ENCODE results near the gene CBX1.
"Not testable (repeated sequence)": the region's sequence is repeated elsewhere in the genome, so short reads cannot be mapped to it uniquely, and the experiment has no call there.

The CBX1 gene

DNA sequence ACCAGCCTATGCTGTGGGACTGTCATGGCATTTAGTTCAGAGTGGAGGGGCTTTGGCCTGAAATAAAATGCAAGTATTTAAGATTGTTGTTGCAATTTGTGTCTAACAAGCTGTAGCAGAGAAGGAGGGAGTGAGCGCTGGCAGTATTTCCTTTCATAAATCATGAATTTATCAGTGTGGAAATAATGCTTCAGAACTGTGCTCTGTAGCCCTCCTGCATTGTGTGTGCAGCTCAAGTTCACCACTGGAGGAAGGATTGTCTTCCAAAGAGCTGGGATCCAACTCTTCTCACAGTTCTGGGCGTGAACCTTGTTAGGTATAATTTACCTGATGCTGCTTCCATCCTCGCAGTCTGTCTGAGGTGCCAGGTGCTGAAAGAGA lies 21.4 kb upstream of the CBX1 start:
- DNase-seq, result no peak

DNA sequence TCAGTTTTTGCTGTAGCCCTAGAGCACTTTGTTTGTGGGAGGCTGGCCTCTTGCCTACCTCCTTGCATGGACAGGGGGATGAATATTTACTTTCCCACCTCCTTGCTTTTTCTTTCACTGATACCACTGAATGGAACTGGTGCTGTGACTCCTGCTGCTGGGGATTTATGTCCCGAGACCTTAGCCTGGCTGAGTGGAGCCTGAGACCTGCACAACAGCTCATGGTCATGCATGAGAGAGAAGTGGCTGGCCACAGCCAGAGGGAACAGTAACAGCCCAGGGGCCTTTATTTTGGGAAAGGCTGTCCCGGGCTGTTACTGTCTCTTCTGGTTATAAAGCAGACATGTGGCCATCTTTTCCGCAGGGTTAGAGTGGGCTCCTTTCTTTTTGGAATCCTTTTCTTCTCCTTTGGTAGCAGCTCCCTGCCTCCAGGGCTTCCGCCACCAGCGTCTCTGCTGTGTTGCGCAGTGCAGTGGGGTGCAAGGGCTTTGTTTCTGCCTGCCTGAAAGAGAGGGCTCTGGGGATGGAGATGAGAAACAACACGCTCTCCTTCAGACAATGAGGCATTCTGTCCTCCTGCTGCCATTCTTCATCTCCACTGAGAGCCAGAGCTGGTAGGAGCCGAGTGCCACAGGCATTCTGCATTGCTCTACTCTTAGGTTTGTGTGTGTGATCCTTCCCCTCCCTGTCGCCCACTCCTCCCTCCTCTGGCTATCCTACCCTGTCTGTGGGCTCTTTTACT lies 20.8 kb upstream of the CBX1 start:
- DNase-seq, result no peak

DNA sequence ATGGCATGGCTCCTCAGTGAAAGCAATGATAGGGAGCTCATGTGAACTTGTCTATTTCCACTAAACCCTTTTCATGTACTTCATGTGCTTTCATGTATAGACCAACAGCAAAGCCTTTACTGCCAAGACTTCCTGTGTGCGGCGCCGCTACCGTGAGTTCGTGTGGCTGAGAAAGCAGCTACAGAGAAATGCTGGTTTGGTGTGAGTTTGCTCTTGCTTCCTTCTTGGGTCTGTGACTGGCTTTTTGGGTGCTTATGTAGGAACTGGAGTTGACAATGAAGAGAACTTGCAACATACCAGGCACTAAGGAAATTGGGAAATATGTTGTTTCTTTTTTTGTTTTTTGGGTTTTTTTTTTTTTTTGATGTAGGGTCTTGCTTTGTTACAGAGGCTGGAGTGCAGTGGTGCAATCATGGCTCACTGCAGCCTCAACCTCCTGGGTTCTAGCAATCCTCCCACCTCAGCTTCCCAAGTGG lies 12.0 kb upstream of the CBX1 start:
- DNase-seq, result peak; percentile 78 to 84

DNA sequence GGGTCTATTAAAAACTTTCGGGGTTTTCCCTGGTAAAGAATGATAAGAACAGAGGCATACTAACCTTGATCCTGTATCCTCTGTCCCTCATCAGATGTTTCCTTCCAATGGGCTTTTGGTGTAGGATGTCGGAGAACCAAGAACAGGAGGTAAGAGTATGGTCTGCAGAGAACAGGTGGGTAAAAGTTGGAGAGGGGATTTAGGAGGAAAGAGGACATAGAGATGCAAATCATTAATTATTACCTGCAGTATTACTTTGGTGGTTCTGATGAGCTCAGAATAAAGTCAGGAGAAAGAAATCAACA lies 10.6 kb upstream of the CBX1 start:
- no peak for DNase-seq

- DNase-seq, result peak; percentile 14 to 43
Observed at GRCh38 chr17:48110761-48111160, 9.5 kb upstream of the CBX1 start.

DNA sequence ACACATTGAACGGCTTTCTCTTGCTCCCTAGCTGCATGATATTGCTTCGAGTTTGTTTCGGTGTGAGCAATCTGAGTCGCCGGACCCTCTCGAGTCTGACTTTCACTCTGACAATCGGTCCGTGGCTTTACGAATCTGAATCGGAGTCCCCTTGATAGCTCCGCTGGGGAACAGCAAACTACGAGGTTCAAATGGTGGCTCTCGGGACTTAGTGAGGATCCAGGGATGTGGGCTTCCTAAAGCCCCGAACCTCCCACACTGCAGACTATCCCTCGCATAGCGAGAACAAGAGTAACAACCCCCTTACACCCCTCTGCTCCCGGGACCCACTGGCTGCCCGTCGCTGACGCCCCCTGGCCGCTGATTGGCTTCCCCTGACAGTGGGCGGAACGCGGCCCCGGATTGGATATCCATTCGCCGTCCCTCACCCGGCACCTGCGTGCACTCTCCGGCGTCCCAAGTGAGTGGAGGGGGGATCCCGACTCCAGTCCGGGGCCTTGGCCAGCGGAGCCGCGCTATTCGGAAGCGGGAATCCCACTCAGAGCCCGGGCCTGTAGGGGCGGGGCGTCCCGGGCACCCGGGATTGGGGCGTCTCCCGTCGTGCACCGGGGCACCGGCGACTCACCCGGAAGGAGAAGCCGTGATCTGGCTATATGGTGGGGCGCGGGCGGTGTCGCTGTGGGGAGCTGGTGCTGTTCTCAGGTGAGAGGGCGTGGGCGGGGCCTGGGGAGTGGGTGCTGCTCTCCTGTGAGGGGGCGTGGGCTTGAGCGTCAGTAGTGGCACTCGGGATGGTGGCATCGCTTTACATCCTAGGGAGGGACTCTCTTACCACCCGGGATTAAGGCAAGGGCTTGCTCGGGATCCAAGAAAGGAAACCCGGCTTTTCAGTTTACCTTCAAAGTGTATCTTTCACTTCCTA lies 6.1 kb upstream of the CBX1 start, which contains the start of gene SNX11:
SNX11 (plus strand) TSS at position 630 of the 919 bp plus-strand sequence. CDS start 4,278 bp downstream, outside the sequence.
- peak; percentile 82 to 84 for DNase-seq

- no peak for DNase-seq
Observed at GRCh38 chr17:48106802-48107136, 5.5 kb upstream of the CBX1 start.

DNA sequence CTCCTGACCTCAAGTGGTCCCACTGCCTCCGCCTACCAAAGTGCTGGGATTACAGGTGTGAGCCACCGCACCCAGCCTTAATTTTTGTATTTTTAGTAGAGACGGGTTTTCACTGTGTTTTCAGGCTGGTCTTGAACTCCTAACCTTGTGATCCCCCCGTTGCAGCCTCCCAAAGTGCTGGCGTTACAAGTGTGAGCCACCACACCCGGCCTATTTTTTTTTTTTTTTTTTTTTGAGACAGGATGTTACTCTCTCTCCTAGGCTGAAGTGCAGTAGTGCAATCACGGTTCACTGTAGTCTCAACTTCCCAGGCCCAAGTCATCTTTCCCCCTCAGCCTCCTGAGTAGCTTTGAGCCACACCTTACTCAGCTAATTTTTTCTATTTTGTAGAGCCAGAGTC lies 3.2 kb upstream of the CBX1 start:
- no peak for DNase-seq

DNA sequence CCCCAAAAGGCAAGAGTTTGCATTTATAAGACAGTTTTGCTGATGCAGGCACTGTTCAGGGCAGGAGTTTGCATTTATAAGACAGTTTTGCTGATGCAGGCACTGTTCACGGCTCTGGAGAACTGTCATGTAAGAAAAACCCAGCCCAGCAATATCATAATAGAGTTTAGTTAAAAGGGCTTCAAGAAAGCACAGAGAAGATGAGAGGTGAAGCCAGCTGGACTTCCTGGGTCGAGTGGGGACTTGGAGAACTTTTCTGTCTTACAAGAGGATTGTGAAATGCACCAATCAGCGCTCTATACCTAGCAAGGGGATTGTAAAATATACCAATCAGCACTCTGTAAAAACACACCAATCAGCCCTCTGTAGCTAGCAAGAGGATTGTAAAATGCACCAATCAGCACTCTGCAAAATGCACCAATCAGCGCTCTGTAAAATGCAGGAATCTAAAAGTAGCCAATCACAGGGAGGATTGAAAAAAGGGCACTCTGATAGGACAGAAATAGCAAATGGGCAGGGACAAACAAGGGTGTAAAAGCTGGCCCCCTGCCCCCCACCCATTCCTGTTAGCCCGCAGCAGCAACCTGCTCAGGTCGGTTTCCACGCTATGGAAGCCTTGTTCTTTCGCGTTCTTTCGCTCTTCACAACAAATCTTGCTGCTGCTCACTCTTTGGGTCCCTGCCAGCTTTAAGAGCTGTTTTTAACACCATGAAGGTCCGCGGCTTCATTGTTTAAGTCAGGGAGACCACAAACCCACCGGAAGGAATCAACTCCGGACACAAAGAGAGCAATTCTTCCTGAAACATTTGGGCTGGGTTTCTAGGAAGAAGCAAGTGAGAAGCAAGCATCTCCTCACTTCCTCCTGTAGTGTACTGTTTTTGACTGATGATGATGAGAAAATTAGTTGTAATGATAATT lies 1.8 kb upstream of the CBX1 start:
- peak; percentile 21 to 66 for DNase-seq

- peak; percentile 2 to 8 for DNase-seq
Observed at GRCh38 chr17:48102043-48102750, 919 bp upstream of the CBX1 start.

GRCh38 chr17:48100591-48101011 lies 677 bp downstream of the CBX1 start:
- DNase-seq, result peak in 1 of 2 donors; percentile 5

- no peak for DNase-seq
Observed at GRCh38 chr17:48100160-48100559, 1.1 kb downstream of the CBX1 start.

DNA sequence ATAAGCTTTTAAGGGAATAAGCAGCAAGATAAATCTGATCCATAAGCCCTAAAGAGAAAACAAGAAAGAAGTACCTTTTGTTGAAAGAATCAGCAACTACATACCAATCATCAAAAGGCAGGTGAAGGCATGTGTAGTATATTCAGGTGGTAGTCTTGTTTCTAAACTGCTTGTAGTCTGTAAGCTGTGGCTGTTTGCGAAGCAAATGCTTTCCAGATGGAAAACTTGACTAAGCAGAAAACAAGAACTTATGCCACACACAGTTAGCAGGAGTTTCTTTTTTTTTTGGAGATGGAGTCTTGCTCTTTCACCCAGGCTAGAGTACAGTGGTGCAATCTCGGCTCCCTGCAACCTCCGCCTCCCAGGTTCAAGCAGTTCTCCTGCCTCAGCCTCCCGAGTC lies 5.7 kb downstream of the CBX1 start:
- DNase-seq, result no peak

GRCh38 chr17:48093341-48094045 lies 7.8 kb downstream of the CBX1 start:
- DNase-seq, result no peak

GRCh38 chr17:48084932-48085331 lies 16.3 kb downstream of the CBX1 start:
- DNase-seq, result no peak

DNA sequence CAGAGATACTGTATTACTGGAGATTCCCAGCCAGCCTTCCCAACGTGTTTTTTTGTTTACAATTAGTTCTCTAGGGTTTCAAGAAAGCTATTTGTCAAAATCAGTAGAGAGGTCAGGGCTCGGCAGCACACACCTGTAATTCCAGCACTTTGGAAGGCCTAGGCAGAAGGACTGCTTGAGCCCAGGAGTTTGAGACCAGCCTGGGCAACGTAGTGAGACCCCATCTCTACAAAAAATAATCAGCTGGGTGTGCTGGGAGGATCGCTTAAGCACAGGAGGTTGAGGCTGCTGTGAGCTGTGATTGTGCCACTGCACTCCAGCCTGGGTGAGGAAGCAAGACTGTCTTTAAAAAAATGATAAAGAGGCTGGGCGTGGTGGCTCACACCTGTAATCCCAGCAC lies 19.4 kb downstream of the CBX1 start:
- no peak for DNase-seq

DNA sequence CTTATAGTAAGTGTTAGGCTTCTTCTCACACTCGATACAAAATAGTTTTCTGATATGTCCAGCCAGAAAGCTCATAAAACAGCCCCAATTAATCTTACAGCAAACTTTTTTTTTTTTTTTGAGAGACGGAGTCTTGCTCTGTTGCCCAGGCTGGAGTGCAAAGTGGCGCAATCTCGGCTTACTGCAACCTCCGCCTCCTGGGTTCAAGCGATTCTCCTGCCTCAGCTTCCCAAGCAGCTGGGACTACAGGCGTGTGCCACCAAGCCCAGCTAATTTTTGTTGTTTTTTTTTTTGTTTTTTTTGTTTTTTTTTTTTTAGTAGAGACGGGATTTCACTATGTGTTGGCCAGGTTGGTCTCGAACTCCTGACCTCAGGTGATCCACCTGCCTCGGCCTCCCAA lies 24.1 kb downstream of the CBX1 start:
- DNase-seq, result not testable (repeated sequence)

DNA sequence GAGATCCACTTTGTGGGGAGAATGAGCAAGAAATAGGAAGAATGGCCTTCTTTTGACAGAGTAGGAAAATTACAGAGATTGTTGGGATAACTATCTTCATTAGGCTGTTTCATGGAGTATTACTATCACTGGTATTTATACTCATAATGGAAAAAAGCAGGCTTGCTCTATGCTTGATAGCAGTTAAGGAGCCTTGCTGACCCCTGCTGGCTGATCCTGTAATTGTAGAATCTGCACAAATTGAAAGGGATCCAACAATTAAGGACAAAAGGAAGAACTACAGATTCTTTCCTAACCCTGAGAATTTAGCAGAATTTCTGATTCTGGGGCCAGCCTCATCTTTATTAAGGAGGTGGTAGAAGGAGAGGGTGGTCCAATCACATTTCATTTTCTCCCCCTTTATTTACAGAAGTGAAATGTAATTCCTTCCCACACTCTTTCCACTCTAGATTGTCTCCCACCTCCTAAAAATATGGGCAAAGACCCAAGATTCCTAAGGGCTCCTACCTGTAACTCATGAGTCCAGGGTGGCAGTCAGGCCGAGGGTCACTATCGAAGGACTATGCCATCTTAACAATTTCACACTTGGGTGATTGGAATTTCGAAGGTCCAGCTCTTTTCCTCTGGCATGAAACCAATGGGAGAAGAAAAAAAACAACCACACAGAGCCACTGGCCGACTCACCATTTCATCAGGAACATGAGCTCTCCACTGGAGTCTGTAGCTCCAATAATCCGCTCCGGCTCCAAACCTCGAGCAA lies 26.8 kb downstream of the CBX1 start:
- peak; percentile 72 to 97 for DNase-seq

DNA sequence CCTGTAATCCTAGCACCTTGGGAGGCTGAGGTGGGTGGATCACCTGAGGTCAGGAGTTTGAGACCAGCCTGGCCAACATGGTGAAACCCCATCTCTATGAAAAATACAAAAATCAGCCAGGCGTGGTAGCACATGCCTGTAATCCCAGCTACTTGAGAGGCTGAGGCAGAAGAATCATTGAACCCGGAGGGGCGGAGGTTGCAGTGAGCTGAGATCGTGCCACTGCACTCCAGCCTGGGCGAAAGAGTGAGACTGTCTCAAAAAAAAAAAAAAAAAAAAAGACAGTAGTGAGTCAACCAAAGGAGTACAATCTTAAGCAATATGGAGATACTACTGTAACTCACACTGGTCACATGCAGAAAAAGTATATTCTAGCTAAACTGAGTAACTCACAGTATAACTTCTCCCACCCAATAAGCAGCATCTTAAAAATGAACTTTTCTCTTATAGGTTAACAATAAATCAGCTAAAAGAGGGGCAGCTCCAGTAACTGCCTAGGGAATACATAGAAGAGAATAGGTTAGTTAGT lies 27.6 kb downstream of the CBX1 start:
- DNase-seq, result peak in 1 of 2 donors; percentile 16

DNA sequence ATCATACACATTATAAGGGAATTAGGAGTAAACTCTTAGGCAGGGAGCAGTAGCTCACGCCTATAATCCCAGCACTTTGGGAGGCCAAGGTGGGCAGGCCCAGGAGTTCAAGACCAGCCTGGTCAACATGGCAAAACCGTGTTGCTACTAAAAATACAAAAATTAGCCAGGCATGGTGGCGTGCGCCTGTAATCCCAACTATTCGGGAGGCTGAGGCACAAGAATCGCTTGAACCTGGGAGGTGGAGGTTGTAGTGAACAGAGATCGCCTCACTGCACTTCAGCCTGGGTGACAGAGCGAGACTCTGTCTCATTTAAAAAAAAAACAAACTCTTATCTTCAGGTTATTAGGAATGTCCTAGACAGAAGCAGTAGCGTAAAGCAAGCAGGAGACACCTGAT lies 28.5 kb downstream of the CBX1 start:
- not testable (repeated sequence) for DNase-seq

- no peak for DNase-seq
Observed at GRCh38 chr17:48071654-48072053, 29.6 kb downstream of the CBX1 start.
